NCI-H446 treated with DMSO at 0.1 percent for 48 hours (cell line): ENCODE data around the gene VASN.
A peak's percentile ranks its signal among the peaks of the same experiment; 100 is the strongest.

ENCODE experiments used
- DNase-seq: peaks from one replicate; lab custom pipeline; 2025; lab: John Stamatoyannopoulos, UW

VASN gene

GRCh38 chr16:4372578-4373355 is 1.1 kb downstream of the VASN start:
- DNase-seq = peak; percentile 23

- DNase-seq = no peak
These were observed 1.8 kb downstream of the VASN start for GRCh38 chr16:4373356-4373908.

- DNase-seq = no peak
These were observed 2.5 kb downstream of the VASN start for GRCh38 chr16:4373909-4374742.

GRCh38 chr16:4375717-4376116 is 4.1 kb downstream of the VASN start:
- no peak for DNase-seq

DNA sequence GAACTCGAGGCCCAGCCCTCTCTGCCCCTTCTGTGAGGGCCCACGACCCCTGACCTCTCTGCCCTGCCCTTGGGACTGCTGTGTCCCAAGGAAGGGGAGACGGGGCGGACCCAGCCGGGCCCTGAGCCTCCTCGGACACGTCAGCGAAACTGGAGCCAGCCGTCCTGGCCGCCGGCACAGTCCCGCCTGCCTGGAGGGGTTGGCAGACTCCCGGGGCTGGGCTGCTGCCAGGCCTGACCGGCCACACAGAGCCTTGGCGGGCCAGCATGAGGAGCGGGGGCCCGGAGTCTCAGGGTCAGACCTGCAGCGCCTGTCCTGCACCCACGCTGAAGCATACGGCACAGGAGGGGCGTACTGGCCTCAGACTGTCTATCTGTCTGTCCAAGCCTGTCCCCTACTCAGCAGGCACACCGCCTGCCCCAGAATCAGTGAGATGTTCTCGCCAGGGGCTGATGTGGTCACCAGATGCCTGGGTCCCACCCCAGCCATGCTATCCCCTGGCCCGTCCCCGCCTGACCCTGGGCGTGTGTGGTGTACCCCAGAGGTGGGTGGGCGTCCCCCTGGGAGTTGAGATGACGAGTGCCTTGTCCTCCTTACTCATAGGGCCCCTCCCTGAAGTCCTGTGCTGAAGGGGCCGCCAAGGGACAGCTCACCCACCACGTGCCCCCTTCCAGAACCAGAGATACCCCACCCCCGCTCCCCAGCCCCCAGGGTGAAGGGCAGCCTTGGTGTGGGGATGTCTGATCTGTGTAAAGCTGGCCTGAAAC is 4.7 kb downstream of the VASN start:
- no peak for DNase-seq

DNA sequence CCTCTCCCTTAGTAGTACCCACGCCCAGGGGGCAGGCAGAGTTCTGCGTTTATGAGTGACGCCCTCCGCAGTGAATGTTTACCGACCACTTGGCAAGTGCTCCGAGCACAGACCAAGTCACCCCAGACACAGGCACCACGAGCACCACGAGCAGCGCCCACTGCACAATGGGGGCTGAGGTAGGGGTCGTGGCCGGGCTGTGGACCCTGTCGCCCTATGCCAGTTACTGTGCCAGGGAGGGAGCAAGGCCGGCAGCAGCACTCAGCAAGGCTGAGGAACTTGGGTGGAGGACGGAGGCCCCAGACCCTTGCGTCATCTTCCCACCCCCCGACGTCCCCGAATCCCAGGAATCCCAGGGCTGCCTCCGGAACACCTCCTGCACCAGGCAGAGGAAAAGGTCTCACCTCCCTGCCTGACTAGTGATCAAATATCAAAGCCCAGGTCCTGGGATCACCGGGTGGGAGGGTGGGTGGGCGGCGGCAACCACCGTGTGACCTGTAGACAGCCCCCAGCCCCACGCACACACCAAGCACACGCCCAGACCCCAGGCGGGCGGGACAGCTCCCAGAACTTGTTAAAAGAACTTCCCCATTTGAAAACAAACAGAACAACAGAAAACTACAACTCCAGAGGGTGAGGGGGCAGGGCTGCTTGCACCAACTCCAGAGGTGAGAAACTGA is 5.4 kb downstream of the VASN start:
- DNase-seq = no peak

- DNase-seq = no peak
These were observed 6.0 kb downstream of the VASN start for GRCh38 chr16:4377573-4378154.

GRCh38 chr16:4378161-4378666 is 6.6 kb downstream of the VASN start:
- no peak for DNase-seq

- no peak for DNase-seq
These were observed 7.5 kb downstream of the VASN start for GRCh38 chr16:4378999-4379690.

DNA sequence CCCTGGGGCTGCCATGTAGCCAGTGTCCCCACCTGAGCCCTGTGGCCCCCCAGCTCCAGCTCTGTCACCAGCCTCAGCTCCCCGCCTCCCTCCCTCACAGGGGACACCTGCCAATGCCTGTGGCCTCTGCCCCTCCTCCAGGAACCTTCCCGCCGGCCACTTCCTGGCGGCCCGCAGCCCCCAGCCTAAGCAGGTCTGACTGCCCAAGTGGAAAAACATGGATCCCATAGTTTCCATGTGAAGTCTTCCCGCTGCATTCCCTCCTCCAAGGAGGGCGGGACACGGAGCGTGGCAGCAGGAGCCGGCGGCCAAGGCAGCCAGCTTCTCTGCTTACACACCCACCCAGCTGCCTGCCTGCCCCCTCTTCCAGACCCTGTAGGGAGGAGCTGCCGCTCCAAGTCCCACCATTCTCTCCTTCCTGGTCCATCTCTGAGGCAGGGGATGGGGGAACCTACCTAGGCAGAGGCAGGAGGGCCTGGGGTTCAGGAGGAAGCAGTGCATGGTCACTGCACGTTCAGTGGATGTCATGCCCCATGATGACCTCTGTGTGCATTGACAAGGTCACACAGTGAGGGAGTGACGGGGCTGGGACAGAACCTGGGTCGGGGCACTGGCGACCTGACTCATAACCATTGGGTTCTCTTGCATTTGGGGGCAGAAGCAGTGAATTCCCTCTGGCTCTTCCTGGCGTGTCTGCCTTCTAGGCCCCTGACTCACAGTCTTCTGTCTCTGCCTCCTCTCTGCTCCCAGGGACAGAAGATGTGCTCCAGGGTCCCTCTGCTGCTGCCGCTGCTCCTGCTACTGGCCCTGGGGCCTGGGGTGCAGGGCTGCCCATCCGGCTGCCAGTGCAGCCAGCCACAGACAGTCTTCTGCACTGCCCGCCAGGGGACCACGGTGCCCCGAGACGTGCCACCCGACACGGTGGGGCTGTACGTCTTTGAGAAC is 8.7 kb downstream of the VASN start:
- no peak for DNase-seq

- no peak for DNase-seq
These were observed 9.7 kb downstream of the VASN start for GRCh38 chr16:4381072-4381934.

GRCh38 chr16:4381935-4382794 is 10.5 kb downstream of the VASN start:
- DNase-seq = no peak

DNA sequence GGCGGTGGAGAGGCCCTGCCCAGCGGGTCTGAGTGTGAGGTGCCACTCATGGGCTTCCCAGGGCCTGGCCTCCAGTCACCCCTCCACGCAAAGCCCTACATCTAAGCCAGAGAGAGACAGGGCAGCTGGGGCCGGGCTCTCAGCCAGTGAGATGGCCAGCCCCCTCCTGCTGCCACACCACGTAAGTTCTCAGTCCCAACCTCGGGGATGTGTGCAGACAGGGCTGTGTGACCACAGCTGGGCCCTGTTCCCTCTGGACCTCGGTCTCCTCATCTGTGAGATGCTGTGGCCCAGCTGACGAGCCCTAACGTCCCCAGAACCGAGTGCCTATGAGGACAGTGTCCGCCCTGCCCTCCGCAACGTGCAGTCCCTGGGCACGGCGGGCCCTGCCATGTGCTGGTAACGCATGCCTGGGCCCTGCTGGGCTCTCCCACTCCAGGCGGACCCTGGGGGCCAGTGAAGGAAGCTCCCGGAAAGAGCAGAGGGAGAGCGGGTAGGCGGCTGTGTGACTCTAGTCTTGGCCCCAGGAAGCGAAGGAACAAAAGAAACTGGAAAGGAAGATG is 11.2 kb downstream of the VASN start:
- no peak for DNase-seq

DNA sequence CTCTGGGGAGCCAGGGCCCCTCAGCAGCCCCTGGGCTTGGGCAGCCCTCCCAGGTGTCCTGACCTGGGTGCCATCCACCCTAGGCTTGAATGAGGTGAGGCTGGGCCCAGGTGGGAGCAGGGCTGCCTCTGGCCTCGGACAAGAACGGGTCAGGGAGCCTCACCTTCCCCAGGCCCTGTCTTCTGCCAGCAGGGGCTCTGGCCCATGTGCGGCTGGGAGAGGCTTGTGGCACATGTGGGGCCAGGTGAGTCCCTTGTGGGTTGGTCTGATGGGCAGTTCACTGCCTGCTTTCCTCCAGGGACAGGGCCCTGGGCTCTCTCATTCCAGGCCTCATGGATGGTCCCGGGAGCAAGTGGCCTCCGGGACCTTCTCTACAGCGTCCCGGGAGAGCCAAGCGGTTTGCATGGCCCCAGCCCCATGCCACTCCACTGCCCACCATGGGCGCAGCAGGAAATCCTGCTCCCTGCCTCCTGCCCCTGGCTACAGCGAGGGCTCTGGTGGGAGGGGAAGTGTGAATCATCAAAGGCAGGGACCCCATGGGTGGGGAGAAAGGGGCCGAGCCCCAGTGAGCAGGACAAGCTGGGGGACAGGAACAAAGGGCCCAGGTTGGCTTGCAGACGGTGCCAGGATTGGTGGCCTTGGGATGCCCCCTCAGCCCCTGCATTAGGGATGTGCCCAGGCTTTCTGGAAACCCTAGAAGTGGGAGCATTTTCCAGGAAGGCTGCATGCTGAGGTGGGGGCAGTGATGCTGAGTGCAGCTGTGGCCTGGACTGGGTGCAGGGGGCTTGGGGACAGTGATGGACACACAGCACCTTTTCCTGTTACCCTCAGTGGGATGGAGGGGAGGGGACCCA is 12.2 kb downstream of the VASN start:
- no peak for DNase-seq

DNA sequence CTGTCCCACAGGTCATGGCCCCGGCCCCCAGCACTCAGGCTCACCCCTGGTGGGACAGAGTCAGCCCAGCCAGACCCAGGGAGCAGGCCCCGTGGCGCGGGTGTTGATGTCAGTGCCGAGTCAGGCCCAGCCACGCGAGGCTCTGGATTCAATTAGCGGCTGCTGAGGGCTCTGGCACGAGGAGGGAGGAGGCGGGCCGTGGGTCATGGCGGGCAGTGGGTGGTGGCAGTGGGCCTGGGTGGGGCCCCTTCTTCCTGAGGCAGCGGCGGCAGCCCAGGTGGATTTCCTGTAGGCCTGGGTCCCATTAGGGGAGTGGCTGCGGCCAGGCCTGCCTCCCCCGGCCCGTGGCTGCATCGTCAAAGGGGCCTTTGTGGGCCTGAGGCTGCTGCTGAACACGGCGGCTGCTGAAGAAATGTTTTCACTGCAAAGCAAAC is 12.9 kb downstream of the VASN start:
- no peak for DNase-seq
